HG02870 (cell line): ENCODE results near the gene C17orf100.
"Not testable (repeated sequence)": the region's sequence is repeated elsewhere in the genome, so short reads cannot be mapped to it uniquely, and the experiment has no call there.

Experiments
- ATAC-seq: cut with Tn5 transposase; IDR thresholded peaks from one replicate; pipeline ENCODE4 v1.9.1; 2021; ENCODE audit warnings: mild to moderate bottlenecking, moderate library complexity; ENCODE audit not compliant: unreplicated experiment

Gene C17orf100

GRCh38 chr17:6688944-6689343, 37.4 kb downstream of the C17orf100 start:
- ATAC-seq = no peak

DNA sequence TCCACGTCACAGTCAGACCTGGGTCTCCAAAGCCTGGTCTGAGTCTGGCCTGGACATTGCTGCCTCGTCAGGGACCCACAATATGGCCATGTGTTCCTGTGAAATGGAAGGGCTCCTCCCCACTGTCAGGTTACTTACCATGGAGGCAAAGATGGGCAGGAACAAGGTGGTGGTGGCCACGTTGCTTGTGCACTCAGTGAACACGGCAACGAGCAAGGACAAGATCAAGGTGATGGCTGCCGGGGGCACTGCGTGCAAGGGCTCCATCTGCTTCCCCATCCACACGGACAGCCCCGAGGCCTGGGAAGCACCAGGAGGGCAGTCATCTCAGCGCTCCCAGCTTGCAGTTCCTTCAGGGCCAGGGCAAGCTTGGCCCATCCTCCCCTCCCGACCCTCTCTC, 39.1 kb downstream of the C17orf100 start:
- ATAC-seq = no peak

- no peak for ATAC-seq
Observed at GRCh38 chr17:6691546-6691945, 40.0 kb downstream of the C17orf100 start.

DNA sequence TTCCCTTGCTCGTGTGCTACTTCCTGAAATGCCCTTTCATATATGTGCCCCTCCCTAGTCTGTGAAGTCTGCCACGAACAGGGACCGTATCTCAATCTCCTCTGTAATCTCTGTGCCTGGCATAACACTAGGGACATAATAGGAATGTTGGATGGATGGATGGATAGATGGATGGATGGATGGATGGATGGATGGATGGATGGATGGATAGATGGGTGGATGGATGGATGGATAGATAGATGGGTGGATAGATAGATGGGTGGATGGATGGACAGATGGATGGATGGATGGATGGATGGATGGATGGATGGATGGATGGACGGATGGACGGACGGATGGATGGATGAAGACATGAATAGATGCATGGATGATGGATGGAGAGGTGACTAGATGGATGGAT, 40.4 kb downstream of the C17orf100 start:
- not testable (repeated sequence) for ATAC-seq

DNA sequence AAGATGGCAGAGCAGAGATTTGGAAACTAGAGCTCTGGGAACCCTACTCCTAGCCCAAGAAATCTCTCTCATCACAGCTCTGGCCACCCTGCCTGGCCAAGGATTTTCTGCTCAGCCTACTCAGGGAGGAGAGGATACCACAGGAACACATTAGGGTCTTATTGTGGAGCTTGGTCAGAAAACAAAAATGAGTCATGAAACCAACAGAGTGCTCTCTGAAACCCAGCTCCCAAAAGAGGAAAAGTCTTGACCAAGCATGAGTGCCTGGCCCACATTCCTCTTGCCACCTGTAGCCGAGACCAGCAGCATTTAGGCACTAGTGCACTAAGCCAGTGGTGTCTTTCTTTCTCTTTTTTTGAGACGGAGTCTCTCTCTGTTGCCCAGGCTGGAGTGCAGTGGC, 43.5 kb downstream of the C17orf100 start:
- ATAC-seq = no peak

DNA sequence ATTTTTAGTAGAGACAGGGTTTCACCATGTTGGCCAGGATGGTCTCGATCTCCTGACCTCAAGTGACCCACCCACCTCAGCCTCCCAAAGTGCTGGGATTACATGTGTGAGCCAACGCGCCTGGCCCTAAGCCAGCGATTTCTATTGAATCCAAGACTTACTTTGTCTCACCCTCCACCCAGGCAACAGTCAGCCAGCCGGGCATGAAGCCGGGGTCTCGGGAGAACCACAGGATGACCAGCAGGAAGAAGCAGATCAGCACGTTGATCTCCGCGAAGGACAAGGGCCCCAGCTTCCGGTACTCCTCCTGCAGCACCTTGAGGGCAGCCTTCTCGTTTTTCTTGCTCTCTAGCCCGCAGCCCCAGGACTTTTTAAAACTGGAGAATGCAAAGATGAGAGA, 44.0 kb downstream of the C17orf100 start:
- ATAC-seq = no peak

DNA sequence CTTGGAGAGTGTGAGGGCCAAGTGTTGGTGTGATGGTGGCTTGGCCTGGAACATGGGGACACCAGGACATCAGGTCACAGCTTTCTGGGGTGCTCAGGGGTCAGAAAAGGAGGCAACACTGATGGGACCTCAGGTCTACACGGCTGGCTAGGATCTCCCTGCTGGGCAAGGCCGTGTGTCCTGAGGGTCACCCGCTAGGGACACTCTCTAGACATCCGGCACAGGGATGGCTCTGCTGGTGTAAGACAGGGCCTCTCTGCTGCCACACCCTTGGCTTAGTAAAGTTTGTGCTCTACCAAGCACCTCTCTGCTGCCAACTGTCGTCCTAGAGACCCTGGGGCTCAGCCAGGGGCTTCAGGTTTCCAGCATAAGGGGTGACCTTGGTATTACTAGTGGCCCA, 45.3 kb downstream of the C17orf100 start:
- no peak for ATAC-seq

DNA sequence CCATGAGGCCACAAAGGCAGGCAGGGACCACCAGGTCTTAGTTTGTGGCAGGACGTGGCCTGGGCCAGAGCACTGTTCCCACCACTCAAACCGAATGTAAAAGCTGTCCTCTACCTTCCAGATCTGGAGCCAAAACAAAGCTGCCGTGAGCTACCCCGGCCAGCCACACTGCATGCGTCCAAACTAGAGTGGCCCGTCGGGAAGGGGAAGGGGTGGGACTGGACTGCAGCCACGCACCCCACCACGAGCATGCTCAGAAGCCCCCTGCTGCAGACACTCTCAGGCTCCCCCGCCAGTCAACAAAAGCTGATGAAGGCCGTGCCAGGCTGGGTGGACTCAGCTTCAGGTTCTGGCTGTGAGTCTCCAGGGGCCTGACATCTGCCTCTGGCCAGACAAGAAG, 46.4 kb downstream of the C17orf100 start:
- no peak for ATAC-seq

GRCh38 chr17:6699997-6700947, 48.7 kb downstream of the C17orf100 start:
- ATAC-seq = no peak

- no peak for ATAC-seq
Observed at GRCh38 chr17:6700948-6701307, 49.4 kb downstream of the C17orf100 start.

GRCh38 chr17:6701719-6702118, 50.2 kb downstream of the C17orf100 start:
- no peak for ATAC-seq

GRCh38 chr17:6702567-6703215, 51.1 kb downstream of the C17orf100 start:
- ATAC-seq = no peak
